Stimulated activated CD4-positive, alpha-beta T cell treated with anti-CD3 and anti-CD28 coated beads, Interleukin-2, amount 100 ng/mL, for 4 hours (primary cell): ENCODE results near the gene PREX1.

Source experiments
- DNase-seq: peaks from one replicate; pipeline ENCODE4 v3.0.0-alpha.2; 2020; ENCODE audit warnings: low read depth

PREX1 gene

GRCh38 chr20:48717680-48718223, 110.0 kb downstream of the PREX1 start:
- no peak for DNase-seq

- DNase-seq: no peak
Observed at GRCh38 chr20:48717095-48717672, 110.6 kb downstream of the PREX1 start.

- no peak for DNase-seq
Observed at GRCh38 chr20:48716541-48716940, 111.3 kb downstream of the PREX1 start.

- peak; percentile 11 for DNase-seq
Observed at GRCh38 chr20:48716086-48716485, 111.7 kb downstream of the PREX1 start.

- no peak for DNase-seq
Observed at GRCh38 chr20:48714764-48715163, 113.0 kb downstream of the PREX1 start.

GRCh38 chr20:48711696-48712464, 115.9 kb downstream of the PREX1 start:
- no peak for DNase-seq

GRCh38 chr20:48711044-48711428, 116.8 kb downstream of the PREX1 start:
- DNase-seq: no peak

GRCh38 chr20:48710341-48711043, 117.3 kb downstream of the PREX1 start:
- no peak for DNase-seq

- DNase-seq: no peak
Observed at GRCh38 chr20:48709744-48710143, 118.1 kb downstream of the PREX1 start.

- DNase-seq: no peak
Observed at GRCh38 chr20:48709058-48709691, 118.6 kb downstream of the PREX1 start.

- DNase-seq: no peak
Observed at GRCh38 chr20:48708630-48709029, 119.2 kb downstream of the PREX1 start.

GRCh38 chr20:48708116-48708515, 119.7 kb downstream of the PREX1 start:
- no peak for DNase-seq

- no peak for DNase-seq
Observed at GRCh38 chr20:48706710-48707365, 121.0 kb downstream of the PREX1 start.

- no peak for DNase-seq
Observed at GRCh38 chr20:48706116-48706656, 121.6 kb downstream of the PREX1 start.

GRCh38 chr20:48705240-48706115, 122.3 kb downstream of the PREX1 start:
- no peak for DNase-seq

- DNase-seq: no peak
Observed at GRCh38 chr20:48704761-48705160, 123.0 kb downstream of the PREX1 start.

GRCh38 chr20:48703511-48704219, 124.1 kb downstream of the PREX1 start:
- DNase-seq: no peak

GRCh38 chr20:48703107-48703506, 124.7 kb downstream of the PREX1 start:
- DNase-seq: no peak

GRCh38 chr20:48702455-48702913, 125.3 kb downstream of the PREX1 start:
- no peak for DNase-seq

- DNase-seq: no peak
Observed at GRCh38 chr20:48701702-48702101, 126.1 kb downstream of the PREX1 start.
